HCT116 (cell line): ENCODE measurements around the gene ZNF521.

Source experiments
- POLR2AphosphoS5 ChIP-seq: IDR thresholded peaks from 2 replicates; pipeline ENCODE4 v1.6.1; 2011; ENCODE audit warnings: mild to moderate bottlenecking, low read depth, low read length, moderate library complexity
- TF ChIP-seq, protein P1 (sequence below), 3 experiments: fragments of 200-600 bp in 1 of 3; sonication (generic) in 1 of 3; IDR thresholded peaks in 2 of 3; conservative IDR thresholded peaks in 1 of 3; 2 replicates each; pipeline ENCODE4 v1.5.1; 2012 to 2017; ENCODE audit warnings: low read depth in 2 of 3, low read length in 2 of 3, antibody characterized with exemption in 1 of 3, borderline replicate concordance in 1 of 3, control low read depth in 1 of 3, mild to moderate bottlenecking in 1 of 3, mixed read lengths in 1 of 3, mixed run types in 1 of 3, moderate library complexity in 1 of 3; ENCODE audit not compliant: insufficient read depth in 1 of 3

DNA sequence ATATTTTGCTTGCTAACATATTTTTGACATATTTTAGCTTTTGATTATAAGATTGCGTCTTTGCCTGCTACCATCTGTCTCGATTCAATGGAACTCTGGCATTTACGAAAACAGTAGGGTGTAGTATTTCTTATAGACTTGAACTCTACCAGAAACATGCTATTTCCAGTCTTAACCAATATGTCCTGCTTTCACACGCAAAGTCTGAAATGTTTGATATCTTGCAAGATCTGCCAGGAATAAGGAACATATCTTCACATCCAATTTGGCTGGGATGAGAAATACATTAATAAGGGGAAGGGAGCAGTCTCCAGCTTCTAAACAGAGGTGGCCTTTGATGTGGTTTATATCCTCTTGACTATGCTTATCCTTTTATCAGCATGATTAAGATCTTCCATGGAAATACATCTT lies 299.4 kb downstream of the ZNF521 start:
- no peak for TF ChIP-seq POLR2AphosphoS5
- TF ChIP-seq, protein P1, sequence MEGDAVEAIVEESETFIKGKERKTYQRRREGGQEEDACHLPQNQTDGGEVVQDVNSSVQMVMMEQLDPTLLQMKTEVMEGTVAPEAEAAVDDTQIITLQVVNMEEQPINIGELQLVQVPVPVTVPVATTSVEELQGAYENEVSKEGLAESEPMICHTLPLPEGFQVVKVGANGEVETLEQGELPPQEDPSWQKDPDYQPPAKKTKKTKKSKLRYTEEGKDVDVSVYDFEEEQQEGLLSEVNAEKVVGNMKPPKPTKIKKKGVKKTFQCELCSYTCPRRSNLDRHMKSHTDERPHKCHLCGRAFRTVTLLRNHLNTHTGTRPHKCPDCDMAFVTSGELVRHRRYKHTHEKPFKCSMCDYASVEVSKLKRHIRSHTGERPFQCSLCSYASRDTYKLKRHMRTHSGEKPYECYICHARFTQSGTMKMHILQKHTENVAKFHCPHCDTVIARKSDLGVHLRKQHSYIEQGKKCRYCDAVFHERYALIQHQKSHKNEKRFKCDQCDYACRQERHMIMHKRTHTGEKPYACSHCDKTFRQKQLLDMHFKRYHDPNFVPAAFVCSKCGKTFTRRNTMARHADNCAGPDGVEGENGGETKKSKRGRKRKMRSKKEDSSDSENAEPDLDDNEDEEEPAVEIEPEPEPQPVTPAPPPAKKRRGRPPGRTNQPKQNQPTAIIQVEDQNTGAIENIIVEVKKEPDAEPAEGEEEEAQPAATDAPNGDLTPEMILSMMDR (IDR thresholded peaks at IDR 0.05 in 2 of 3, conservative IDR thresholded peaks at IDR 0.05 in 1 of 3; ENCODE audit: borderline replicate concordance in 1 of 3, insufficient read depth in 1 of 3, low read depth in 2 of 3, low read length in 2 of 3), result no peak
